ENCODE measurements around the gene MAN1B1. TPM values are rescaled to one million over a fixed set of nuclear protein-coding genes. Genes with fewer than 3 reads are reported as not detected.

MAN1B1 gene
- total RNA-seq, 1 experiment from 2014 or later, result 50.9 TPM

- DNase-seq (ENCODE audit: low read depth, low spot score), result no peak
- Histone ChIP-seq H3K4me1 (ENCODE audit: control insufficient read depth in 1 of 2, insufficient read depth in 2 of 2, low read length in 2 of 2) (peaks cover 34 to 63% of the 10 kb centered on the region in 2 experiments), H3K4me2 (ENCODE audit: low read length) (peak overlapping the region; percentile 98), H3K4me3 (replicated peaks in 1 of 2; ENCODE audit: low read depth in 1 of 2, low read length in 2 of 2) (no peak overlapping the region), H3K79me2 (ENCODE audit: insufficient read depth, low read length) (peaks cover 13% of the 10 kb centered on the region; the same call in 1 of the 2 replicates), H4K20me1 (ENCODE audit: insufficient read depth) (no peaks in the 10 kb centered on the region), H3K9ac (ENCODE audit: low read length) (peak overlapping the region; percentile 50; the same call in 1 of the 2 replicates), H3K9me2 (ENCODE audit: insufficient read depth) (no peaks in the 10 kb centered on the region), H3K27me3 (ENCODE audit: insufficient read depth, low read length) (no peaks in the 10 kb centered on the region), H3K9me3 (ENCODE audit: control insufficient read depth in 1 of 2, insufficient read depth in 1 of 2, low read depth in 1 of 2, low read length in 2 of 2) (no peaks in the 10 kb centered on the region), H3K27ac (ENCODE audit: low read depth, low read length) (peak overlapping the region; percentile 98), H2AFZ (ENCODE audit: low read depth, low read length, poor library complexity, severe bottlenecking) (no peak overlapping the region), H3K36me3 (ENCODE audit: control insufficient read depth in 1 of 2, insufficient read depth in 2 of 2, low read length in 2 of 2) (peaks cover 0 to 8% of the 10 kb centered on the region in 2 experiments; a peak in 1 of 4 replicates)
- ChIA-PET POLR2A (interaction anchor here (0.9 to 4.8 kb wide), 2 partner anchors 12 to 13 kb away, joined by 4 to 43 read pairs; partner anchors contain the start of gene SAPCD2), RAD21 (ENCODE audit: low non-redundant PET in 1 of 2, low total read pairs in 2 of 2, uncharacterized antibody in 2 of 2, unreplicated experiment in 2 of 2) (no interaction called here), CTCF (interaction anchor here (0.8 to 4.8 kb wide), 4 partner anchors 12 to 19 kb away, joined by 3 to 49 read pairs (median 4); partner anchors contain the start of gene SAPCD2)
- no peak for ATAC-seq
- BruUV-seq (replicated peaks), result no TSS peak
- TF ChIP-seq RAD21 (IDR thresholded peaks at IDR 0.05; ENCODE audit: low read depth) (no peak), CEBPB (IDR thresholded peaks at IDR 0.05; ENCODE audit: low read depth) (no peak), POLR2AphosphoS5 (IDR thresholded peaks at IDR 0.05; ENCODE audit: low read depth, low read length) (no peak), CTCF (IDR thresholded peaks at IDR 0.05 in 2 of 3, conservative IDR thresholded peaks at IDR 0.05 in 1 of 3; ENCODE audit: borderline replicate concordance in 1 of 3, insufficient read depth in 1 of 3, low read depth in 2 of 3, low read length in 2 of 3) (no peak), TCF7L2 (IDR thresholded peaks at IDR 0.05; ENCODE audit: borderline replicate concordance, extremely low read depth, insufficient read depth, insufficient read length) (no peak), SRF (IDR thresholded peaks at IDR 0.05; ENCODE audit: low read depth) (no peak), REST (IDR thresholded peaks at IDR 0.05; ENCODE audit: low read depth) (no peak), SIN3A (IDR thresholded peaks at IDR 0.05; ENCODE audit: low read depth) (no peak), POLR2A (IDR thresholded peaks at IDR 0.05; ENCODE audit: borderline replicate concordance, extremely low read depth, insufficient read depth, insufficient read length) (no peak), ZFX (IDR thresholded peaks at IDR 0.05) (no peak), ATF3 (IDR thresholded peaks at IDR 0.05) (no peak), FOSL1 (IDR thresholded peaks at IDR 0.05; ENCODE audit: low read depth) (no peak), ZNF274 (IDR thresholded peaks at IDR 0.05; ENCODE audit: low read depth, low read length) (no peak), YY1 (IDR thresholded peaks at IDR 0.05; ENCODE audit: extremely low read depth, insufficient replicate concordance, low read depth, low read length) (no peak), CBX3 (IDR thresholded peaks at IDR 0.05; ENCODE audit: low read depth) (no peak), MAX (IDR thresholded peaks at IDR 0.05) (no peak), EGR1 (IDR thresholded peaks at IDR 0.05; ENCODE audit: low read depth) (no peak)
- intact Hi-C loops (cut with micrococcal nuclease), result no loop called here
Measured at GRCh38 chr9:137082222-137082924, 4.4 kb upstream of the MAN1B1 start.

Measured in HCT116 (cell line).